ENCODE data around the gene SPARCL1. TPM values are rescaled to one million over a fixed set of nuclear protein-coding genes. Genes with fewer than 3 reads are reported as not detected.

The SPARCL1 gene
- total RNA-seq, 1 experiment from 2014 or later = 0.85 TPM

DNA sequence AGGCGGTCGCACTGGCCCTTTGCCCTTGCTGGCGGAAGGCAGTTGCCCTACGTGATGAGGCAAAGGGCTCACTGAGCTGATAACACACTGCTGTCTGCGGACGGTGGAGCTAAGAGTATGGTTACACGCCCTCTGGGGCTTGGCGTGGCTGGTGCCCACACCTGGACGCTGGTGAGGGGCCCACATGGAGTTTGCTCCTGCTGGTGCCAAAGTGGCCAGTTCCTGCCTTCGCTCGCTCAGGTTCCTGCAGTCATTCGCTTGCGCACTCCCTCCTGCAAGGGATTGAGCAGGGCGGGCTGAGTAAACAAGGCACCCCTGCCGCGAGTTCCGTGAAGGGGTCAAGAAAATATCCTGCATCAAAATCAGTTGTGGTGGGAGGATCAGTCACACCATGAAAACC lies 18.4 kb downstream of the SPARCL1 start:
- peak; percentile 60 for ATAC-seq
- H3K9me3 Mint-ChIP-seq = no peaks in the 10 kb centered on the region
- no peak overlapping the region for H3K4me3 Mint-ChIP-seq
- peak; percentile 12 for DNase-seq (ENCODE audit: low spot score)
- POLR2A ChIA-PET = no interaction called here
- TF ChIP-seq MYBL2 (CRISPR knock-in tag; IDR thresholded peaks at IDR 0.05) (no peak), ZNF138 (CRISPR knock-in tag; conservative IDR thresholded peaks at IDR 0.05) (no peak), FOXJ3 (CRISPR knock-in tag; IDR thresholded peaks at IDR 0.05; ENCODE audit: borderline replicate concordance) (no peak), HMGA2 (CRISPR knock-in tag; IDR thresholded peaks at IDR 0.05) (no peak), SMAD3 (CRISPR knock-in tag; IDR thresholded peaks at IDR 0.05; ENCODE audit: borderline replicate concordance) (no peak), NR2C2 (CRISPR knock-in tag; IDR thresholded peaks at IDR 0.05) (no peak), RELA (CRISPR knock-in tag; IDR thresholded peaks at IDR 0.05; ENCODE audit: borderline replicate concordance) (no peak), ZNF317 (CRISPR knock-in tag; IDR thresholded peaks at IDR 0.05; ENCODE audit: borderline replicate concordance, low read depth) (no peak), MXD4 (CRISPR knock-in tag; IDR thresholded peaks at IDR 0.05; ENCODE audit: borderline replicate concordance) (no peak), GRHL2 (CRISPR knock-in tag; IDR thresholded peaks at IDR 0.05; ENCODE audit: insufficient replicate concordance, severe bottlenecking) (no peak), ZNF671 (CRISPR knock-in tag; IDR thresholded peaks at IDR 0.05) (no peak), NFYB (CRISPR knock-in tag; conservative IDR thresholded peaks at IDR 0.05; ENCODE audit: low read depth) (no peak), ZNF263 (CRISPR knock-in tag; IDR thresholded peaks at IDR 0.05; ENCODE audit: low read depth) (no peak), ZNF121 (CRISPR knock-in tag; IDR thresholded peaks at IDR 0.05) (no peak)
- TF ChIP-seq, protein P1, sequence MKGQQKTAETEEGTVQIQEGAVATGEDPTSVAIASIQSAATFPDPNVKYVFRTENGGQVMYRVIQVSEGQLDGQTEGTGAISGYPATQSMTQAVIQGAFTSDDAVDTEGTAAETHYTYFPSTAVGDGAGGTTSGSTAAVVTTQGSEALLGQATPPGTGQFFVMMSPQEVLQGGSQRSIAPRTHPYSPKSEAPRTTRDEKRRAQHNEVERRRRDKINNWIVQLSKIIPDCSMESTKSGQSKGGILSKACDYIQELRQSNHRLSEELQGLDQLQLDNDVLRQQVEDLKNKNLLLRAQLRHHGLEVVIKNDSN (CRISPR knock-in tag; IDR thresholded peaks at IDR 0.05) = no peak
- TF ChIP-seq, protein P2, sequence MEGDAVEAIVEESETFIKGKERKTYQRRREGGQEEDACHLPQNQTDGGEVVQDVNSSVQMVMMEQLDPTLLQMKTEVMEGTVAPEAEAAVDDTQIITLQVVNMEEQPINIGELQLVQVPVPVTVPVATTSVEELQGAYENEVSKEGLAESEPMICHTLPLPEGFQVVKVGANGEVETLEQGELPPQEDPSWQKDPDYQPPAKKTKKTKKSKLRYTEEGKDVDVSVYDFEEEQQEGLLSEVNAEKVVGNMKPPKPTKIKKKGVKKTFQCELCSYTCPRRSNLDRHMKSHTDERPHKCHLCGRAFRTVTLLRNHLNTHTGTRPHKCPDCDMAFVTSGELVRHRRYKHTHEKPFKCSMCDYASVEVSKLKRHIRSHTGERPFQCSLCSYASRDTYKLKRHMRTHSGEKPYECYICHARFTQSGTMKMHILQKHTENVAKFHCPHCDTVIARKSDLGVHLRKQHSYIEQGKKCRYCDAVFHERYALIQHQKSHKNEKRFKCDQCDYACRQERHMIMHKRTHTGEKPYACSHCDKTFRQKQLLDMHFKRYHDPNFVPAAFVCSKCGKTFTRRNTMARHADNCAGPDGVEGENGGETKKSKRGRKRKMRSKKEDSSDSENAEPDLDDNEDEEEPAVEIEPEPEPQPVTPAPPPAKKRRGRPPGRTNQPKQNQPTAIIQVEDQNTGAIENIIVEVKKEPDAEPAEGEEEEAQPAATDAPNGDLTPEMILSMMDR (IDR thresholded peaks at IDR 0.05) = no peak
- peaks cover 16% of the 10 kb centered on the region for H3K4me1 Mint-ChIP-seq
- H3K27ac Mint-ChIP-seq = no peak overlapping the region
- CTCF ChIA-PET = interaction anchor here (0.5 kb wide), 1 partner anchor 528 kb away, joined by 6 read pairs; no protein-coding TSS in a partner anchor
- H3K27me3 Mint-ChIP-seq (ENCODE audit: low read depth) = no peaks in the 10 kb centered on the region
- H3K36me3 Mint-ChIP-seq = no peaks in the 10 kb centered on the region

GRCh38 chr4:87506974-87507701 lies 22.0 kb downstream of the SPARCL1 start:
- TF ChIP-seq E2F1 (CRISPR knock-in tag; IDR thresholded peaks at IDR 0.05) = no peak
- no peak for TF ChIP-seq ZSCAN18 (CRISPR knock-in tag; IDR thresholded peaks at IDR 0.05)
- TF ChIP-seq ZNF281 (CRISPR knock-in tag; IDR thresholded peaks at IDR 0.05) = no peak
- no peaks in the 10 kb centered on the region for H3K27me3 Mint-ChIP-seq (ENCODE audit: low read depth)
- CTCF ChIA-PET = no interaction called here
- H3K36me3 Mint-ChIP-seq = no peaks in the 10 kb centered on the region
- H3K9me3 Mint-ChIP-seq = no peaks in the 10 kb centered on the region
- no peak for DNase-seq (ENCODE audit: low spot score)
- POLR2A ChIA-PET = no interaction called here
- no peak overlapping the region for H3K27ac Mint-ChIP-seq
- H3K4me1 Mint-ChIP-seq = peaks cover 16% of the 10 kb centered on the region
- no peak for ATAC-seq
- H3K4me3 Mint-ChIP-seq = no peak overlapping the region
